Tibial nerve (tissue), 4 donors: ENCODE measurements around the gene PXMP4. TPM values are rescaled to one million over a fixed set of nuclear protein-coding genes. Genes with fewer than 3 reads are reported as not detected.

Source experiments
- DNase-seq, 2 donors: peaks; one replicate each; pipeline ENCODE4 v3.0.0-alpha.2; 2019; ENCODE audit warnings: low spot score in 2 of 2
- H3K27ac ChIP-seq, 4 donors: fragments of 200-600 bp; sonication (generic) in 3 of 4; one replicate each; pipeline ENCODE4 v1.5.1; 2017 to 2019; ENCODE audit warnings: mild to moderate bottlenecking in 1 of 4
- H3K27me3 ChIP-seq, 2 donors: fragments of 200-600 bp; sonication (generic) in 1 of 2; one replicate each; pipeline versions ENCODE4 v1.5.1 to v1.6.0; 2017 to 2019
- H3K36me3 ChIP-seq, 3 donors: fragments of 200-600 bp; sonication (generic); one replicate each; pipeline ENCODE4 v1.5.1; 2018 to 2019
- H3K4me1 ChIP-seq, 4 donors: fragments of 200-600 bp; sonication (generic) in 3 of 4; one replicate each; pipeline ENCODE4 v1.5.1; 2017 to 2019
- H3K4me3 ChIP-seq, 4 donors: fragments of 200-600 bp; sonication (generic) in 3 of 4; one replicate each; pipeline ENCODE4 v1.5.1; 2017 to 2019; ENCODE audit warnings: mild to moderate bottlenecking in 1 of 4, moderate library complexity in 1 of 4
- H3K9me3 ChIP-seq, 4 donors: fragments of 200-600 bp; sonication (generic) in 3 of 4; one replicate each; pipeline ENCODE4 v1.5.1; 2017 to 2019
- EP300 ChIP-seq, 2 donors: sonication (generic); formaldehyde crosslinking; IDR thresholded peaks; one replicate each; pipeline ENCODE4 v1.6.1; 2017; ENCODE audit warnings: antibody characterized with exemption in 2 of 2, mild to moderate bottlenecking in 1 of 2
- POLR2A ChIP-seq, 2 donors: fragments of 450-650 bp; IDR thresholded peaks; one replicate each; pipeline ENCODE4 v1.6.1; 2017; ENCODE audit warnings: antibody characterized with exemption in 2 of 2, mild to moderate bottlenecking in 2 of 2, moderate library complexity in 2 of 2
- WGBS, 2 donors: methylation state at CpG; one replicate each; pipeline ENCODE4 v1.1.5; 2018; 5-methylcytosine and 5-hydroxymethylcytosine counted together
- total RNA-seq, 4 donors: library from RNA; depleted of rRNA; stranded (reverse); fragments of >200 nt; gene quantifications; one replicate each; pipeline ENCODE4 v1.1.0, GENCODE V29; 2016
- TF ChIP-seq, protein P1 (sequence below), 5 experiments: fragments of 200-600 bp in 3 of 5; fragments of 450-650 bp in 2 of 5; sonication (generic) in 3 of 5; IDR thresholded peaks; one replicate each; pipeline ENCODE4 v1.5.1; 2016 to 2019; ENCODE audit warnings: antibody characterized with exemption in 5 of 5, mild to moderate bottlenecking in 3 of 5, moderate library complexity in 2 of 5

The PXMP4 gene
- total RNA-seq, 4 donors from 2014 or later: 5.1 to 9.6 (median 8.6) TPM

DNA sequence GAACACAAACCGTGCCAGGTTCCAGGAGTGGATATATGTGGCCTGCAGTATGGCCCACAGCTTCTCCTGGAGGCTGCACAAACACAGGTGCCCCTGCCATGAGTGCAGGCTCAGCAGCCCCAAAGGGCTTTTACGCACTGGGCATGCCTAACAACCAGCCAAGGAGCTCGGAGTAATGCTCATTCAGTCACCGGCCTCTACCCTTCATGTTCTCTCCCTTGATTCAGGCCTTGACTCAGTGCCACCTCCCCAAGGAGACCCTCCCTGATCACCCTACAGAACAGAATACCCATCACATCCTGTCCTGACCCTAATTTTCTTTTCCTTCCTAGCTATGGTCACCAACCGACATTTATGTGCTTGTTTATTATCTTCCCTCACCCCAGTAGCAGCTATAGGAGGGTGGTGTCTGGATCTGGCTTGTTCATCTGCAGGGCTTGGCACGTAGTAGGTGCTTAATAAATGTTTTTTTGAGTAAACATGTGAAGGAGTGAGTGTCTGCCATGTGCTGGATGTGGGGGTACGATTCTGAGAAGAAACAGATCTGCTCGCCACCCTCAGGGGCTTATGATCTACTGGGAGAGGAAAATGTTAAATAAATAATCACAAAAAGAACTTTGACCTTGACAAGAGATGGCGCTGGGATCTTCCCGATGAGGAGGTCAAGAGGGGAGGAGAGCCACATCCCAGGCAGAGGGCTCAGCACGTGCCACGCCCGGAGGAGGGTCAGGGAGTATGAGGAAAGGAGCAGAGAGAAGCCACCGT, 9.2 kb downstream of the PXMP4 start:
- no peak overlapping the region for H3K27ac ChIP-seq
- 67 to 71% methylated on average over 14 of the region's 14 CpGs for WGBS, 2 donors
- H3K9me3 ChIP-seq: no peaks in the 10 kb centered on the region
- TF ChIP-seq EP300 (IDR thresholded peaks at IDR 0.05) (no peak), POLR2A (IDR thresholded peaks at IDR 0.05) (no peak)
- TF ChIP-seq, protein P1, sequence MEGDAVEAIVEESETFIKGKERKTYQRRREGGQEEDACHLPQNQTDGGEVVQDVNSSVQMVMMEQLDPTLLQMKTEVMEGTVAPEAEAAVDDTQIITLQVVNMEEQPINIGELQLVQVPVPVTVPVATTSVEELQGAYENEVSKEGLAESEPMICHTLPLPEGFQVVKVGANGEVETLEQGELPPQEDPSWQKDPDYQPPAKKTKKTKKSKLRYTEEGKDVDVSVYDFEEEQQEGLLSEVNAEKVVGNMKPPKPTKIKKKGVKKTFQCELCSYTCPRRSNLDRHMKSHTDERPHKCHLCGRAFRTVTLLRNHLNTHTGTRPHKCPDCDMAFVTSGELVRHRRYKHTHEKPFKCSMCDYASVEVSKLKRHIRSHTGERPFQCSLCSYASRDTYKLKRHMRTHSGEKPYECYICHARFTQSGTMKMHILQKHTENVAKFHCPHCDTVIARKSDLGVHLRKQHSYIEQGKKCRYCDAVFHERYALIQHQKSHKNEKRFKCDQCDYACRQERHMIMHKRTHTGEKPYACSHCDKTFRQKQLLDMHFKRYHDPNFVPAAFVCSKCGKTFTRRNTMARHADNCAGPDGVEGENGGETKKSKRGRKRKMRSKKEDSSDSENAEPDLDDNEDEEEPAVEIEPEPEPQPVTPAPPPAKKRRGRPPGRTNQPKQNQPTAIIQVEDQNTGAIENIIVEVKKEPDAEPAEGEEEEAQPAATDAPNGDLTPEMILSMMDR (IDR thresholded peaks at IDR 0.05): no peak
- H3K27me3 ChIP-seq: no peaks in the 10 kb centered on the region
- DNase-seq: no peak
- no peak overlapping the region for H3K4me3 ChIP-seq
- H3K4me1 ChIP-seq: no peaks in the 10 kb centered on the region
- H3K36me3 ChIP-seq: peaks cover 0 to 91% (median 0%) of the 10 kb centered on the region in 3 donors

GRCh38 chr20:33709905-33710541, 10.1 kb downstream of the PXMP4 start:
- TF ChIP-seq, protein P1 (IDR thresholded peaks at IDR 0.05): no peak
- TF ChIP-seq POLR2A (IDR thresholded peaks at IDR 0.05): no peak
- no peak for TF ChIP-seq EP300 (IDR thresholded peaks at IDR 0.05)
- no peaks in the 10 kb centered on the region for H3K9me3 ChIP-seq
- H3K36me3 ChIP-seq: peaks cover 0 to 94% (median 0%) of the 10 kb centered on the region in 3 donors
- H3K4me3 ChIP-seq: no peak overlapping the region
- H3K27me3 ChIP-seq: no peaks in the 10 kb centered on the region
- DNase-seq: no peak
- WGBS, 2 donors: 80 to 85% methylated on average over 16 of the region's 16 CpGs
- H3K4me1 ChIP-seq: no peaks in the 10 kb centered on the region
- no peak overlapping the region for H3K27ac ChIP-seq

GRCh38 chr20:33709398-33709797, 10.7 kb downstream of the PXMP4 start:
- Histone ChIP-seq H3K27me3 (no peaks in the 10 kb centered on the region), H3K4me1 (no peaks in the 10 kb centered on the region), H3K4me3 (no peak overlapping the region), H3K9me3 (no peaks in the 10 kb centered on the region), H3K27ac (no peak overlapping the region), H3K36me3 (peaks cover 0 to 93% (median 0%) of the 10 kb centered on the region in 3 donors)
- 90 to 93% methylated on average over 2 of the region's 2 CpGs for WGBS, 2 donors
- no peak for DNase-seq
- TF ChIP-seq EP300 (IDR thresholded peaks at IDR 0.05) (no peak), POLR2A (IDR thresholded peaks at IDR 0.05) (no peak)
- TF ChIP-seq, protein P1 (IDR thresholded peaks at IDR 0.05): no peak

- no peak for DNase-seq
- H3K27me3 ChIP-seq: no peaks in the 10 kb centered on the region
- no peak overlapping the region for H3K27ac ChIP-seq
- WGBS, 2 donors: 88 to 89% methylated on average over 11 of the region's 11 CpGs
- no peaks in the 10 kb centered on the region for H3K4me1 ChIP-seq
- H3K9me3 ChIP-seq: no peaks in the 10 kb centered on the region
- TF ChIP-seq, protein P1 (IDR thresholded peaks at IDR 0.05): no peak
- TF ChIP-seq POLR2A (IDR thresholded peaks at IDR 0.05): no peak
- no peak for TF ChIP-seq EP300 (IDR thresholded peaks at IDR 0.05)
- H3K36me3 ChIP-seq: peaks cover 0 to 87% (median 0%) of the 10 kb centered on the region in 3 donors
- no peak overlapping the region for H3K4me3 ChIP-seq
Measured at GRCh38 chr20:33707668-33708067, 12.4 kb downstream of the PXMP4 start.
